Mesendoderm (in vitro differentiated cells): Measurements from ENCODE around the gene TSPAN18.

Experiments
- DNase-seq: peaks from one replicate; pipeline ENCODE4 v3.0.0; 2013
- H2AK5ac ChIP-seq: 2 replicates; pipeline ENCODE4 v1.6.1; 2013; ENCODE audit warnings: low read length, inconsistent platforms
- H2BK120ac ChIP-seq: 2 replicates; pipeline ENCODE4 v1.6.1; 2013; ENCODE audit warnings: low read depth, mild to moderate bottlenecking, low read length, moderate library complexity, mixed read lengths
- H2BK15ac ChIP-seq: replicated peaks from 2 replicates; pipeline ENCODE4 v1.6.1; 2013; ENCODE audit warnings: low read depth, mild to moderate bottlenecking, moderate library complexity
- H2BK5ac ChIP-seq: 2 replicates; pipeline ENCODE4 v1.6.1; 2013; ENCODE audit warnings: low read length, inconsistent platforms
- H3K18ac ChIP-seq: 2 replicates; pipeline ENCODE4 v1.6.1; 2013; ENCODE audit warnings: mild to moderate bottlenecking, low read length, mixed read lengths
- H3K23ac ChIP-seq: one replicate; pipeline ENCODE4 v1.6.1; 2013; ENCODE audit warnings: low read length
- H3K27ac ChIP-seq: 2 replicates; pipeline ENCODE4 v1.5.1; 2013; ENCODE audit warnings: low read depth, mild to moderate bottlenecking, inconsistent platforms, low read length, moderate library complexity
- H3K27me3 ChIP-seq: 2 replicates; pipeline ENCODE4 v1.6.1; 2013; ENCODE audit warnings: low read length, control low read depth, mild to moderate bottlenecking, inconsistent platforms; ENCODE audit not compliant: insufficient read depth, poor library complexity
- H3K36me3 ChIP-seq: 2 replicates; pipeline ENCODE4 v1.6.1; 2013; ENCODE audit warnings: low read length, inconsistent platforms; ENCODE audit not compliant: control insufficient read depth, insufficient read depth
- H3K4ac ChIP-seq: one replicate; pipeline ENCODE4 v1.6.1; 2013; ENCODE audit warnings: low read depth, mild to moderate bottlenecking, low read length, moderate library complexity
- H3K4me1 ChIP-seq: 2 replicates; pipeline ENCODE4 v1.6.1; 2013; ENCODE audit warnings: low read depth, low read length, inconsistent platforms; ENCODE audit not compliant: control insufficient read depth
- H3K4me2 ChIP-seq: 2 replicates; pipeline ENCODE4 v1.6.1; 2013; ENCODE audit warnings: low read length
- H3K4me3 ChIP-seq: 2 replicates; pipeline ENCODE4 v1.5.1; 2013; ENCODE audit warnings: mild to moderate bottlenecking, low read length
- H3K56ac ChIP-seq: one replicate; pipeline ENCODE4 v1.6.1; 2013; ENCODE audit warnings: low read length
- H3K79me1 ChIP-seq: 2 replicates; pipeline ENCODE4 v1.6.1; 2013; ENCODE audit warnings: low read length, inconsistent platforms
- H3K79me2 ChIP-seq: 2 replicates; pipeline ENCODE4 v1.6.1; 2013; ENCODE audit warnings: mild to moderate bottlenecking, low read length; ENCODE audit not compliant: control insufficient read depth, insufficient read depth
- H3K9ac ChIP-seq: 2 replicates; pipeline ENCODE4 v1.6.1; 2013; ENCODE audit warnings: low read length, inconsistent platforms
- H4K5ac ChIP-seq: one replicate; pipeline ENCODE4 v1.6.1; 2013; ENCODE audit warnings: low read length
- H4K8ac ChIP-seq: one replicate; pipeline ENCODE4 v1.6.1; 2013; ENCODE audit warnings: low read depth, mild to moderate bottlenecking, control low read depth, low read length, moderate library complexity
- WGBS: extraction: QIAGEN DNeasy Blood & Tissue Kit; methylation state at CpG from one replicate; pipeline ENCODE4 v1.1.7; 2013; ENCODE audit warnings: low lambda C conversion rate, missing lambda C conversion rate; ENCODE audit not compliant: insufficient coverage; ENCODE audit errors: extremely low coverage; 5-methylcytosine and 5-hydroxymethylcytosine counted together

Gene TSPAN18

DNA sequence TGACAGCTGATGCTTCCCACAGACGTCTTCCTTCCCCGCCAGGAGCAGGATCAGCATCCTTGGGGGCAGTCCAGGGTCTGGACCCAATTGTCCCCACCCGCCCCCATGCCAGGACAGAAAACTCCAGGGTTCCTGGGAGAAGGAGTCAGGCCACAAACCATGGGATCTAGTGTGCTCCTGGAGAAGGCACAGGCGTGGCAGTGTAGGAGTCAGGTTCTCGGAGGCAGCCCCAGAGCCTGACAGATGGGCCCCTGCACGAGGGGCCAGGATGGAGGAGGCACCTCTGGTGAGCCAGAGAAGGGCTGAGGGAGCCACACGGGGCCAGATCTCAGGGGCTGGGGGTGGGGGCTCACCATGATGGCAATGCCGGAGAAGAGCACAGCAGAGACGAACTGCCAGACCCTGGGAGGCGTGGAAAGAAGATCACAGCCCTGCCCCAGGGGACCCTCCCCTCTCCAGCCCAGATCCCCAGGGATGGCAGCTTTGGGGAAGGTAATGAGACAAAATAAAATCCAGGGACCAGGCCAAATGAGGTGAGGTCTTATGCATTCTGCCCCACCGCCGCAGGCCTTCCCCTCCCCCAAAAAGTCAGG, 210.3 kb downstream of the TSPAN18 start:
- no peak overlapping the region for H2BK15ac ChIP-seq
- H3K4me2 ChIP-seq, result no peak overlapping the region
- H3K27ac ChIP-seq, result no peak overlapping the region

GRCh38 chr11:44938066-44938691, 211.4 kb downstream of the TSPAN18 start:
- Histone ChIP-seq H3K4me1 (no peaks in the 10 kb centered on the region), H3K4ac (no peak overlapping the region), H3K56ac (peak overlapping the region; percentile 34), H2BK120ac (no peak overlapping the region), H3K27ac (no peak overlapping the region), H3K27me3 (no peaks in the 10 kb centered on the region), H3K9ac (peak overlapping the region; percentile 18), H3K4me2 (no peak overlapping the region), H3K79me1 (peaks cover 7% of the 10 kb centered on the region), H3K36me3 (no peaks in the 10 kb centered on the region), H3K4me3 (no peak overlapping the region), H4K5ac (no peak overlapping the region), H2BK15ac (no peak overlapping the region), H3K79me2 (peaks cover 4% of the 10 kb centered on the region), H2AK5ac (no peak overlapping the region), H4K8ac (no peak overlapping the region), H3K18ac (no peak overlapping the region), H2BK5ac (no peak overlapping the region), H3K23ac (no peak overlapping the region)
- WGBS, result no CpG with 5 or more reads among the region's 19 CpGs
- DNase-seq, result no peak

More for the DNA sequence above, 210.3 kb downstream of the TSPAN18 start:
- no peak for DNase-seq
- H3K4ac ChIP-seq, result no peak overlapping the region
- no peak overlapping the region for H2BK120ac ChIP-seq
- peaks cover 3% of the 10 kb centered on the region for H3K79me2 ChIP-seq
- no peaks in the 10 kb centered on the region for H3K4me1 ChIP-seq
- H3K36me3 ChIP-seq, result no peaks in the 10 kb centered on the region
- H4K5ac ChIP-seq, result no peak overlapping the region
- no peak overlapping the region for H3K23ac ChIP-seq
- H4K8ac ChIP-seq, result no peak overlapping the region
- peaks cover 4% of the 10 kb centered on the region for H3K79me1 ChIP-seq
- H3K18ac ChIP-seq, result no peak overlapping the region
- H2AK5ac ChIP-seq, result no peak overlapping the region
- no peaks in the 10 kb centered on the region for H3K27me3 ChIP-seq
- H3K9ac ChIP-seq, result no peak overlapping the region
- no peak overlapping the region for H2BK5ac ChIP-seq
- WGBS, result no CpG with 5 or more reads among the region's 12 CpGs
- no peak overlapping the region for H3K56ac ChIP-seq
- no peak overlapping the region for H3K4me3 ChIP-seq

GRCh38 chr11:44939673-44940395, 213.1 kb downstream of the TSPAN18 start:
- no peaks in the 10 kb centered on the region for H3K27me3 ChIP-seq
- peaks cover 11% of the 10 kb centered on the region for H3K79me1 ChIP-seq
- WGBS, result no CpG with 5 or more reads among the region's 22 CpGs
- no peaks in the 10 kb centered on the region for H3K36me3 ChIP-seq
- no peak overlapping the region for H3K4me3 ChIP-seq
- peaks cover 4% of the 10 kb centered on the region for H3K4me1 ChIP-seq
- no peak overlapping the region for H3K56ac ChIP-seq
- H2BK15ac ChIP-seq, result no peak overlapping the region
- H3K18ac ChIP-seq, result no peak overlapping the region
- no peak overlapping the region for H3K4me2 ChIP-seq
- H3K9ac ChIP-seq, result no peak overlapping the region
- H3K23ac ChIP-seq, result no peak overlapping the region
- no peak overlapping the region for H2BK5ac ChIP-seq
- no peak overlapping the region for H4K5ac ChIP-seq
- no peak overlapping the region for H2AK5ac ChIP-seq
- H3K27ac ChIP-seq, result no peak overlapping the region
- H3K4ac ChIP-seq, result no peak overlapping the region
- H3K79me2 ChIP-seq, result peaks cover 4% of the 10 kb centered on the region
- H4K8ac ChIP-seq, result no peak overlapping the region
- DNase-seq, result peak; percentile 82
- H2BK120ac ChIP-seq, result no peak overlapping the region

DNA sequence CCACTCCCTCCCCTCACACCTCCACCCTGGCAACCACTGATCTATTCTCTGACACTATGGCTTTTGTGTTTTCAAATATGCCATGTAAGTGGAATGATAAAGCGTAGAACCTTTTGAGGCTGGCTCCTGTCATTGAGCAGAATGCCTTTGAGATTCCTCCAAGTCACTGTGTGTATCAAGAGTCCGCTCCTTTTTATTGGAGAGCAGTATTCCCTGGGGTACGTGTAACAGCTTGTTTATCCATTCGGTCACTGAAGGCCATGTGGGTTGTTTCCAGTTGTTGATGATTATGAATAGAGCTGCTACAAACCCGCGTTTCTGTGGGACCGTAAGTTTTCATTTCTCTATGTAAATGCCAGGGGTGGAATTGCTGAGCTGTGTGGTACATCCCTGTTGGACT, 213.6 kb downstream of the TSPAN18 start:
- Histone ChIP-seq H2BK15ac (no peak overlapping the region), H4K8ac (no peak overlapping the region), H2BK120ac (no peak overlapping the region), H2BK5ac (no peak overlapping the region), H3K4me2 (no peak overlapping the region), H3K9ac (no peak overlapping the region), H3K4me1 (peaks cover 4% of the 10 kb centered on the region), H2AK5ac (no peak overlapping the region), H3K56ac (no peak overlapping the region), H3K36me3 (no peaks in the 10 kb centered on the region), H3K27me3 (no peaks in the 10 kb centered on the region), H3K23ac (no peak overlapping the region), H3K79me1 (peaks cover 11% of the 10 kb centered on the region), H4K5ac (no peak overlapping the region), H3K79me2 (peaks cover 4% of the 10 kb centered on the region), H3K4ac (no peak overlapping the region), H3K4me3 (no peak overlapping the region), H3K18ac (no peak overlapping the region), H3K27ac (no peak overlapping the region)
- no peak for DNase-seq
- WGBS, result no CpG with 5 or more reads among the region's 7 CpGs

DNA sequence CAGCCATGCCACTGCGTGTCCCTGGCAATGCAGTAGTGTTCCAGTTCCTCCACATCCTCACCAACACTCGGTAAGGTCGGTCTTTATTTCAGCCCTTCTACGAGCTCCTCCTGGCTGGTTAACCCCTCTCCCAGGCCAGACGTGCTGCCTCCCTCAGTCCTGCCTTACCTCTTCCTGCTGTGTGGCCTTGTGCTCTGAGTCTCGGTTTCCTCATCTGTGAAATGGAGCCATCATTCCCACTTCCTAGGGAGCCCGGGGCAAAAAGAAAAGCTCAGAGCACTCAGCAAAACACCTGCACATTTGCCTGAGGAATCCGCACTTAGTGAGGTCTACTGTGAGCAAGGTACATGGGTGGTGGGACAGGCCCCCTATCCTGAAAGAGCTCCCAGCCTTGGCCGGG, 214.1 kb downstream of the TSPAN18 start:
- Histone ChIP-seq H2BK120ac (no peak overlapping the region), H2BK5ac (no peak overlapping the region), H3K4ac (no peak overlapping the region), H3K27ac (no peak overlapping the region), H3K18ac (no peak overlapping the region), H3K56ac (no peak overlapping the region), H2AK5ac (no peak overlapping the region), H2BK15ac (no peak overlapping the region), H3K79me1 (peaks cover 11% of the 10 kb centered on the region), H3K79me2 (peaks cover 4% of the 10 kb centered on the region), H3K36me3 (no peaks in the 10 kb centered on the region), H4K5ac (no peak overlapping the region), H3K9ac (no peak overlapping the region), H3K4me2 (no peak overlapping the region), H3K23ac (no peak overlapping the region), H4K8ac (no peak overlapping the region), H3K27me3 (no peaks in the 10 kb centered on the region), H3K4me3 (no peak overlapping the region), H3K4me1 (peaks cover 4% of the 10 kb centered on the region)
- WGBS, result no CpG with 5 or more reads among the region's 9 CpGs
- DNase-seq, result no peak
